SK-N-MC (cell line): ENCODE measurements around the gene IQSEC1.

Experiments
- DNase-seq: peaks from one replicate; pipeline ENCODE4 v3.0.0-alpha.2; 2011; ENCODE audit warnings: low read depth, low spot score
- H3K27ac ChIP-seq: fragments of 200-600 bp; sonication (generic); 2 replicates; pipeline ENCODE4 v1.5.1; 2016; ENCODE audit warnings: mixed run types
- H3K36me3 ChIP-seq: fragments of 200-600 bp; sonication (generic); 2 replicates; pipeline ENCODE4 v1.6.1; 2017; ENCODE audit warnings: antibody characterized with exemption, low read length, mixed read lengths; ENCODE audit not compliant: insufficient read depth
- H3K4me3 ChIP-seq: fragments of 200-600 bp; sonication (generic); 2 replicates; pipeline ENCODE4 v1.5.1; 2016
- H3K9ac ChIP-seq: fragments of 200-600 bp; sonication (generic); 2 replicates; pipeline ENCODE4 v1.8.0; 2017; ENCODE audit warnings: mixed run types, mixed read lengths; ENCODE audit not compliant: insufficient read length
- H3K9me3 ChIP-seq: fragments of 200-600 bp; sonication (generic); 2 replicates; pipeline ENCODE4 v1.6.1; 2017; ENCODE audit warnings: low read depth, mild to moderate bottlenecking, antibody characterized with exemption, low read length, moderate library complexity, mixed read lengths
- EZH2 ChIP-seq: fragments of 200-600 bp; sonication (generic); IDR thresholded peaks from one replicate; pipeline ENCODE4 v1.6.1; 2017; ENCODE audit warnings: antibody characterized with exemption
- FOXP2 ChIP-seq: optimal IDR thresholded peaks from 2 replicates; pipeline ENCODE3; 2011; ENCODE audit warnings: mild to moderate bottlenecking, moderate library complexity; ENCODE audit not compliant: insufficient read depth; ENCODE audit errors: extremely low read length, control extremely low read depth
- POLR2AphosphoS5 ChIP-seq: IDR thresholded peaks from 2 replicates; pipeline ENCODE4 v1.6.1; 2012; ENCODE audit warnings: mild to moderate bottlenecking, low read depth, low read length, borderline replicate concordance

IQSEC1 gene

GRCh38 chr3:13025778-13026518, 47.3 kb downstream of the IQSEC1 start:
- Histone ChIP-seq H3K4me3 (no peak overlapping the region), H3K9ac (no peak overlapping the region), H3K27ac (no peak overlapping the region), H3K36me3 (no peaks in the 10 kb centered on the region), H3K9me3 (no peaks in the 10 kb centered on the region)
- TF ChIP-seq FOXP2 (no peak), EZH2 (no peak), POLR2AphosphoS5 (no peak)
- DNase-seq: no peak

GRCh38 chr3:13025090-13025489, 48.1 kb downstream of the IQSEC1 start:
- DNase-seq: no peak
- H3K9ac ChIP-seq: no peak overlapping the region
- no peaks in the 10 kb centered on the region for H3K9me3 ChIP-seq
- H3K27ac ChIP-seq: no peak overlapping the region
- TF ChIP-seq FOXP2 (no peak), POLR2AphosphoS5 (no peak), EZH2 (no peak)
- H3K4me3 ChIP-seq: no peak overlapping the region
- H3K36me3 ChIP-seq: no peaks in the 10 kb centered on the region

GRCh38 chr3:13024765-13025065, 48.5 kb downstream of the IQSEC1 start:
- no peak for DNase-seq
- H3K9ac ChIP-seq: no peak overlapping the region
- TF ChIP-seq FOXP2: no peak

GRCh38 chr3:13023971-13024764, 49.1 kb downstream of the IQSEC1 start:
- Histone ChIP-seq H3K9ac (no peak overlapping the region), H3K9me3 (no peaks in the 10 kb centered on the region), H3K36me3 (no peaks in the 10 kb centered on the region), H3K27ac (no peak overlapping the region), H3K4me3 (no peak overlapping the region)
- TF ChIP-seq EZH2: no peak
- no peak for TF ChIP-seq FOXP2
- no peak for TF ChIP-seq POLR2AphosphoS5
- DNase-seq: no peak

More at GRCh38 chr3:13024765-13025065, 48.5 kb downstream of the IQSEC1 start:
- Histone ChIP-seq H3K9me3 (no peaks in the 10 kb centered on the region), H3K36me3 (no peaks in the 10 kb centered on the region), H3K4me3 (no peak overlapping the region), H3K27ac (no peak overlapping the region)

DNA sequence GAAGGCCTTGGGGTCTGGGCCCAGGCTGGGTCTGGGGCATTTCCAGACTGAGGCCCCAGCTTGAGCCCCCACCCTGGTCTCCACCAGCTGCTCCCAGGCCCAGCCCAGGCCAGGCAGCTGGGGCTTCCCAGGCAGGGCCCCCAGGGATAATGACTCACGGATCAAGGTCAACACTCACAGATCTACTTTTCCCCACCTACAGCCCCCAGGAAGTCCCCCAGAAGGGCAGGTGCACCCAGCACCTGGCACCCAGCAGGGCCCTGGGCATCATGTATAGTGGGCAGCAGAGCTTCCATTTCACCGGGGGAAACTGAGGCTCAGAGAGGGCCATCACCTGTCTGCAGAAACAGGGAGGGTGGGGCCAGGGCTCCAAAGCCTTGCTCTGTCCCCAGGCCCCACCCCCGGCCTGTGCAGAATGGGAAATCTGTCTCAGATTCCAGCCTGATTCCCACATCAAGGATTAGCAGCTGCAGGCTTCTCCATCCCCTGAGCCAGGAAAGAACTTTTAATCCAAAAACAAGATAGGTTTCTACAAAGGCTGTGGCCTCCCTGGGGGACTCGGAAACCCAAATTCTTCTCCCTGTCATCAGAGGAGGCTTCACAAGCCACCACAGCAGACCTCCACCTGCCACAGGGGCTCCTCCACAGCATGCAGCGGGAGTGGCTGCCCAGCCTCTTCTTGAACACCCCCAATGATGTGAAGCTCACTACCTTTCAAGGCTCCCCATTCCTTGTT, 49.8 kb downstream of the IQSEC1 start:
- Histone ChIP-seq H3K9me3 (no peaks in the 10 kb centered on the region), H3K4me3 (no peak overlapping the region), H3K36me3 (no peaks in the 10 kb centered on the region), H3K27ac (no peak overlapping the region), H3K9ac (no peak overlapping the region)
- TF ChIP-seq FOXP2 (no peak), POLR2AphosphoS5 (no peak), EZH2 (no peak)
- DNase-seq: no peak

GRCh38 chr3:13022348-13023234, 50.6 kb downstream of the IQSEC1 start:
- Histone ChIP-seq H3K9ac (no peak overlapping the region), H3K9me3 (no peaks in the 10 kb centered on the region), H3K4me3 (no peak overlapping the region), H3K27ac (no peak overlapping the region), H3K36me3 (no peaks in the 10 kb centered on the region)
- DNase-seq: no peak
- no peak for TF ChIP-seq FOXP2
- no peak for TF ChIP-seq POLR2AphosphoS5
- no peak for TF ChIP-seq EZH2

DNA sequence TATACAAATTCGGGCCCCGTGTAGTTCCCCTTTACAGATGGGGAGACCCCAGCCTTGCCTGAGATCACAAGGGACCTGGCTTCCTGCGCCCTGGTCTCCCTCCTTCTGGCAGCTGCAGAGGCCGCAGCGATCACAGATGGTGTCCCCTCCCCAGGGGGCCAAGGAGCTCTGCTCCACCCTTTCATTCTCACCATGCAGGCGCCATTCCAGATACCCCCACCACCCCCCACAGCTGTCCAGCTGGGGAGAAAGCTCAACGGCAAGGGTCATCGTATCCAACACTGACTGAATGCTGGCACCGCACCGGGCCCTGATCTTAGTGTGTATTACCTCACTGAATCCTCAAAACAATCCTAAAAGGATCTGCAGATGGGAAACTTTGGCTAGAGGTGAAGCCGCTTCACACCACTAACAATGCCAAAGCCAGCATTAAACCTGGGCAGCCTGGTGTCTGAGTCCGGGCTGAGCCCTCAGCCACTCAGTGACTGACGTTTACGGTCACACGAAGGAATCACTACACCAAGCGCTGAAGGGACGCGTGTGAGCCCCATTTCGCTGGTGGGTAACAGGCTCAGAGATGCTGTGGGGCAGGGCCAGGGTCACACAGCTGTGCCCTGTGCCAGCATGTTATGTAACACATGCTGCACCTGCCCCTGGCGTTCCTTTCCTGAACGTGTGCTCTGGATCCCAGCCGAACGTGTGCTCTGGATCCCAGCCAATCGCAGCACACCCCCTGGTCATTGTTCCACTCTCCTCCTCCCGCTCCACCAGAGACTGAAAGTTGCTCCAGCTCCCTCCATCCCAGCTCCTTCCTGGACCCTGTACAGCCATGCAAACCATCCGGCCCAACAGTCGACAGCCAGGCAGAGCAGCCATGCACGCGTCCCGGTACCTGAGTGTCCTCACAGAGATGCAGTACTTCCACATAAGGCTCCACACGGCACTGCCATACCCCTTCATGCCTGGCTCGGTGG, 51.8 kb downstream of the IQSEC1 start:
- Histone ChIP-seq H3K9me3 (no peaks in the 10 kb centered on the region), H3K4me3 (no peak overlapping the region), H3K36me3 (no peaks in the 10 kb centered on the region), H3K9ac (no peak overlapping the region), H3K27ac (no peak overlapping the region)
- TF ChIP-seq FOXP2 (no peak), EZH2 (no peak), POLR2AphosphoS5 (no peak)
- no peak for DNase-seq
